Left ventricle myocardium inferior (tissue), 1 donor: ENCODE results near the gene PDCD5. TPM values are rescaled to one million over a fixed set of nuclear protein-coding genes. Genes with fewer than 3 reads are reported as not detected.
"Not testable (repeated sequence)": the region's sequence is repeated elsewhere in the genome, so short reads cannot be mapped to it uniquely, and the experiment has no call there.

Source experiments
- DNase-seq: peaks from one replicate; pipeline ENCODE4 v3.0.0-alpha.2; 2020
- H3K27ac ChIP-seq: fragments of 200-600 bp; replicated peaks from 2 replicates; pipeline ENCODE4 v1.8.0; 2021
- H3K27me3 ChIP-seq: fragments of 200-600 bp; 2 replicates; pipeline ENCODE4 v1.8.0; 2021; ENCODE audit warnings: low read depth
- H3K36me3 ChIP-seq: fragments of 200-600 bp; 2 replicates; pipeline ENCODE4 v1.8.0; 2021
- H3K4me1 ChIP-seq: fragments of 200-600 bp; 2 replicates; pipeline ENCODE4 v1.8.0; 2021
- H3K4me3 ChIP-seq: fragments of 200-600 bp; 2 replicates; pipeline ENCODE4 v1.8.0; 2021; ENCODE audit warnings: mild to moderate bottlenecking, moderate library complexity
- H3K9me3 ChIP-seq: fragments of 200-600 bp; replicated peaks from 2 replicates; pipeline ENCODE4 v1.8.0; 2021
- CTCF ChIP-seq: fragments of 200-600 bp; IDR thresholded peaks from 2 replicates; pipeline ENCODE4 v1.8.0; 2021; ENCODE audit warnings: antibody characterized with exemption, mild to moderate bottlenecking, borderline replicate concordance
- intact Hi-C: fragments of 100-400 bp; cut with micrococcal nuclease; formaldehyde crosslinking; loops from one replicate; pipeline ENCODE4 v1.11.0; 2022
- long read RNA-seq: library from polyadenylated mRNA; unstranded; transcript quantifications from one replicate; pipeline ENCODE4 v2.0.0, GENCODE V29; 2021
- total RNA-seq: library from RNA; stranded (reverse); fragmentation: NEBNext Ultra II Directional; extraction: Animal tissue kit (Norgen Biotek cat#: 25700); gene quantifications from one replicate; pipeline ENCODE4 v1.2.1, GENCODE V29; 2021
- donor health status: DM: no; HTN: yes; CAD: no; lungs with severe emphysema.

PDCD5 gene
- total RNA-seq = 110 TPM
- long read RNA-seq, transcript PDCD5-205 (4 exons, 480 nt) = minor isoform, 10 of 98 reads
- long read RNA-seq, transcript PDCD5-207 (6 exons, 699 nt) = major isoform, 79 of 98 reads
- long read RNA-seq, partial matches to known transcripts = 1 of 98 reads
- long read RNA-seq, other reads (novel, unspliced or antisense) = 6 of 98 reads

DNA sequence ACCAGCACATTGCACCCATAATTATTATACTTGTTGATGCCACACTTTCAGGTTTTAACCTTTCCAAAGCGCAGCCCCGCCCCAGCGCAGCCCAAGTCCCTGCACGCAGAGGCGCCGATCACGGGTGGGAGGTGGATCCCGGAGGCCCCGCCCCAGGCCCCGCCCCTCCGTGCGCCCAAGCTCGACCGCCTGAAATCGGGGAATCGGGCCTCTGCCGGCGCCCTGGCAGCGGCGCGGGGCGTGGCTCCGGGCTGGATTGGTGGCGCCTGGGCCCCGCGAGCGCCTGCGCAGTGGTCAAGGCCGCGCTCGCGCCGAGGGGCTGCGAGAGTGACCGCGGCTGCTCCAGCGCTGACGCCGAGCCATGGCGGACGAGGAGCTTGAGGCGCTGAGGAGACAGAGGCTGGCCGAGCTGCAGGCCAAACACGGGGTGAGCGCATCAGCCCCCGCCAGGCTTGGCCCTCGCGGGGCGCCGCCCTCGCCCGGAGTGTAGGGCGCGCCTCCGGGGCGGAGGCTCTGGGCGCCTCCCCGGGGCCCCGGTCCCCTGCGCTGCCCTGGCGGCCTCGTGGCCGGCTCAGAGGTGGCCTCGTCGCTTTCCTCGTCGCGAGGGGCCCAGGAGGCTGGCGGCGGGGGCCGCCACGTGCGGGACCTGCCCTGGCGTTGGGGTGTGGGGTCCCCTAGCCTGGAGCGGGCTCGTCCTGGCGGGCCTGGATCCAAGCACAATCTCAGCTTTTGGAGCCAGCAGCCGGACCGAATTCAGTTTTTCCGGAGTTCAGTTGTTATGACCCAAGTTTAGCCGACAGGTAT, at the start of gene PDCD5:
Gene PDCD5 (plus strand): TSS at position 290 of the 804 bp plus-strand sequence. CDS start 72 bp downstream, at position 362.
- Histone ChIP-seq H3K27me3 (no peaks in the 10 kb centered on the region), H3K9me3 (no peaks in the 10 kb centered on the region)
- intact Hi-C loops = no loop called here

DNA sequence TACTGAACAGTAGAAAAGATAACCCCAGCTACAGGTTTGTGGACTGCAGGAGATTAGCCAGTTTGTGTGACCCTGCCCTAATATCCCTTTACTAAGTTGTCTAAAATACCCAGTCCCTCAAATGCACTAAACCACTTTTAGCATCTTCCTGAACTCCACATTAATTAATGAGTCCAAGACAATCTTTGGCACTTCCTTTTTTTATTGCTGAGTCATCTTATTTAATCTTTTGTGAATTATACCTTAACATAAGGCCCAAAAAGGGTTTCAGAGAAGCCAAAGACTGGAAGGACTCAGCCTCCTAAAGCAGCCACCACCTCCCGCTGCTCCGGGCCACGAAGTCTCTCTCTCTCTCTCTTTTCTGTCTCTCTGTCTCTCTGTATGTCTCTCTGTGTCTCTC, 48.8 kb upstream of the PDCD5 start:
- no peaks in the 10 kb centered on the region for H3K36me3 ChIP-seq
- intact Hi-C loops = no loop called here

More for the DNA sequence above, at the start of gene PDCD5:
- no peak for TF ChIP-seq CTCF
- Histone ChIP-seq H3K27ac (peak within 1 kb of the TSS; percentile 90), H3K4me3 (peak within 1 kb of the TSS; percentile 81), H3K36me3 (peaks cover 30% of the 10 kb centered on the region), H3K4me1 (peaks cover 25% of the 10 kb centered on the region)
- DNase-seq = peak; percentile 98

DNA sequence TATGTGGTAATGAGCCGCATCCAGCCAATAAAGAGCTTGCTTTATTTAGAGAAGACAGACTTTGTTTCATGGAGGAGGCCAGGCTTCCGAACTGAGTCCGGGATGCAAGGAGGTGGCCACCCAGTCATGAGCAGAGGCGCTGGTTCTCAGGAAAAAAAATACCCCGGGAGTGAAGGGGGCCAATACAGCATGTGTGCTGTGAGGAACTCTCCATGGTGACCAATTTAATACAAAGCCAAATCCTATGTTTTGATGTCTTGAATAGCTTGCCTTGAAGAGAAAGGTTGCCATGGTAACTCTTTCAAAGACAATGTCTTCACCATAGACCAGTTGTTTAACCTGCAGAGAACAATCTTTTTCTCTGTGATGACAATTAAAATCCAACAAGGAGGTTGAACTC, 43.4 kb upstream of the PDCD5 start:
- H3K27ac ChIP-seq = no peak overlapping the region
- H3K9me3 ChIP-seq = peaks cover 6% of the 10 kb centered on the region
- no peak for TF ChIP-seq CTCF
- intact Hi-C loops = no loop called here
- H3K36me3 ChIP-seq = no peaks in the 10 kb centered on the region
- H3K4me1 ChIP-seq = no peaks in the 10 kb centered on the region
- peaks cover 58% of the 10 kb centered on the region for H3K27me3 ChIP-seq
- no peak for DNase-seq
- H3K4me3 ChIP-seq = no peak overlapping the region

More for the DNA sequence above, 48.8 kb upstream of the PDCD5 start:
- peaks cover 45% of the 10 kb centered on the region for H3K27me3 ChIP-seq
- DNase-seq = no peak
- no peak overlapping the region for H3K27ac ChIP-seq
- no peak for TF ChIP-seq CTCF
- no peaks in the 10 kb centered on the region for H3K4me1 ChIP-seq
- H3K4me3 ChIP-seq = no peak overlapping the region
- H3K9me3 ChIP-seq = peaks cover 28% of the 10 kb centered on the region

- H3K27ac ChIP-seq = no peak overlapping the region
- H3K4me3 ChIP-seq = no peak overlapping the region
- no peak for DNase-seq
- intact Hi-C loops = no loop called here
- H3K4me1 ChIP-seq = no peaks in the 10 kb centered on the region
- peaks cover 56% of the 10 kb centered on the region for H3K27me3 ChIP-seq
- H3K36me3 ChIP-seq = no peaks in the 10 kb centered on the region
- peaks cover 2% of the 10 kb centered on the region for H3K9me3 ChIP-seq
- no peak for TF ChIP-seq CTCF
Measured at GRCh38 chr19:32539240-32539916, 41.6 kb upstream of the PDCD5 start.

DNA sequence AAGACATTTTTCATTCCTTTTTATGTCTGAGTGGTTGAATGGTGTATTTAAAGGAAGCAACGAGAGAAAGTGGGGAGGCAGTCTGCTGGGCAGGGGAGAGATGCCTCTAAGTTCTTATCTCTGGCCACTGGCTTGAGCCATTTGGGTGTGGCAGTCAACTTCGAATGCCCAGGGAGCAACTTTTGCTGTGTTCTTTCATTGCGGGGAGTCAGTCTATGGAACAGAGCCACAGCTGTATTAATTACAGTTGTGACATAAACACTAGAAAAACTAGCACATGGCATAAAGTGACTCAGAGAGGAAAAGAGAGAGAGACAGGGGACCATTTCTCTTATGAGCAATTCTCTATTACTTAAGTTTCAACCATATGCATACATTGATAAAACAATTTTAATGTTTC, 40.4 kb upstream of the PDCD5 start:
- DNase-seq = no peak
- Histone ChIP-seq H3K9me3 (no peaks in the 10 kb centered on the region), H3K27ac (no peak overlapping the region), H3K4me3 (no peak overlapping the region), H3K27me3 (peaks cover 51% of the 10 kb centered on the region), H3K4me1 (no peaks in the 10 kb centered on the region), H3K36me3 (no peaks in the 10 kb centered on the region)
- intact Hi-C loops = no loop called here
- no peak for TF ChIP-seq CTCF

GRCh38 chr19:32541376-32541775, 39.6 kb upstream of the PDCD5 start:
- H3K27ac ChIP-seq, DNase-seq, H3K4me3 ChIP-seq, intact Hi-C loops, H3K9me3 ChIP-seq, H3K36me3 ChIP-seq, H3K4me1 ChIP-seq: not testable (repeated sequence)
- H3K27me3 ChIP-seq = peaks cover 44% of the 10 kb centered on the region
